A673 (cell line): ENCODE data around the gene RAB15. TPM values are rescaled to one million over a fixed set of nuclear protein-coding genes. Genes with fewer than 3 reads are reported as not detected.

Experiments used
- BruUV-seq: library from RNA; stranded (reverse); fragments of 400-500 nt; replicated peaks from 2 replicates; lab custom pipeline; 2021; lab: Mats Ljungman, UMichigan
- CTCF ChIA-PET: fragments of 300-600 bp; sonication (Branson Sonifier 250); formaldehyde crosslinking; loops from one replicate; lab custom pipeline; 2022; ENCODE audit warnings: antibody characterized with exemption; lab: Charles Lee
- POLR2A ChIA-PET: fragments of 300-600 bp; sonication (Branson Sonifier 250); formaldehyde crosslinking; loops from one replicate; lab custom pipeline; 2022; ENCODE audit warnings: antibody characterized with exemption; ENCODE audit not compliant: low non-redundant PET; lab: Charles Lee
- DNase-seq: peaks from one replicate; pipeline ENCODE4 v3.0.0-alpha.2; 2015; ENCODE audit warnings: low spot score
- H3K27ac ChIP-seq: fragments of 200-600 bp; sonication (generic); 2 replicates; pipeline ENCODE4 v1.5.1; 2016; ENCODE audit warnings: mixed run types, low read depth, mild to moderate bottlenecking, mixed read lengths, antibody characterized with exemption, low read length; ENCODE audit not compliant: poor library complexity, severe bottlenecking
- H3K27me3 ChIP-seq: fragments of 200-600 bp; sonication (generic); replicated peaks from 2 replicates; pipeline ENCODE4 v1.6.1; 2017; ENCODE audit warnings: mixed run types, low read depth, mild to moderate bottlenecking, mixed read lengths, antibody characterized with exemption, low read length; ENCODE audit not compliant: insufficient read depth, poor library complexity
- H3K36me3 ChIP-seq: fragments of 200-600 bp; sonication (generic); 2 replicates; pipeline ENCODE4 v1.6.1; 2016; ENCODE audit warnings: mixed run types, mild to moderate bottlenecking, mixed read lengths, antibody characterized with exemption, low read length; ENCODE audit not compliant: insufficient read depth, poor library complexity, severe bottlenecking
- H3K4me1 ChIP-seq: fragments of 200-600 bp; sonication (generic); 2 replicates; pipeline ENCODE4 v1.6.1; 2017; ENCODE audit warnings: mixed run types, mild to moderate bottlenecking, mixed read lengths, antibody characterized with exemption, low read length; ENCODE audit not compliant: insufficient read depth, poor library complexity, severe bottlenecking
- H3K4me3 ChIP-seq: fragments of 200-600 bp; sonication (generic); 2 replicates; pipeline ENCODE4 v1.5.1; 2016; ENCODE audit warnings: low read depth, mixed run types, mild to moderate bottlenecking, mixed read lengths, low read length; ENCODE audit not compliant: poor library complexity, severe bottlenecking
- H3K9me3 ChIP-seq: fragments of 200-600 bp; sonication (generic); 2 replicates; pipeline ENCODE4 v1.6.1; 2016; ENCODE audit warnings: mixed run types, low read depth, mild to moderate bottlenecking, mixed read lengths, antibody characterized with exemption, low read length; ENCODE audit not compliant: poor library complexity, severe bottlenecking
- CTCF ChIP-seq: fragments of 300-800, 200-600 bp; sonication (generic); conservative IDR thresholded peaks from 2 replicates; pipeline ENCODE4 v1.5.1; 2017; ENCODE audit warnings: low read depth, mild to moderate bottlenecking, antibody characterized with exemption, low read length, moderate library complexity, mixed read lengths
- EZH2 ChIP-seq: fragments of 200-600 bp; sonication (generic); IDR thresholded peaks from 2 replicates; pipeline ENCODE4 v1.6.1; 2017; ENCODE audit warnings: borderline replicate concordance, low read depth, mild to moderate bottlenecking, mixed read lengths, antibody characterized with exemption, low read length; ENCODE audit not compliant: poor library complexity, severe bottlenecking
- intact Hi-C: fragments of 100-400 bp; cut with micrococcal nuclease; formaldehyde crosslinking; loops from one replicate; pipeline ENCODE4 v1.10.0; 2022; ENCODE audit not compliant: unreplicated experiment
- total RNA-seq: library from RNA; stranded (reverse); gene quantifications from 2 replicates; pipeline ENCODE4 v1.2.3, GENCODE V29; 2021

RAB15 gene
- total RNA-seq, 1 experiment from 2014 or later, result 23.6 TPM

DNA sequence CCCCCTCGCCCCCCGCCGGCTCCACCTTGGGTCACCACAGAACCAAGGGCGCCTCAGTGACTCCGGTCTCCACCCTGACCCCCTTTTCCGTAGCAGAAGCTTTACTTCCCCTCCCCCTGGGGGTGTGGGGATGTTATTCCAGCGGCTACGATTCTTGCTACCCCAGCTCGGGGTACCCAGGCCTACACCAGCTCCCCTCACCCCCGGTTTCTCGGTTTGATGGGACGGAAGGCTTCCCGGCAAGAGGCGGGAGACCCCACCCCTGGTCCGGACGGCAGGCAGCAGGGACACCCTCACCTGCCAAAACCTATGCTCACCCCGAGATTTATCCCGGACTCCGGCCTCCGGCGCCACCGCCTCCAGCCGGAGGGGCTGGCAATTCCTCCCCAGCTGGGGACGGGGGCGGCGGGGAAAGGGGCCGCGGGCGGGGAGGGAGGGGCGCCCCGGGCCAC, 619 bp downstream of the RAB15 start:
- DNase-seq, result no peak
- no peak for TF ChIP-seq CTCF
- TF ChIP-seq EZH2, result no peak
- peaks cover 20% of the 10 kb centered on the region for H3K4me1 ChIP-seq
- CTCF ChIA-PET, result interaction anchor here (0.7 to 1.1 kb wide), 2 partner anchors 10 to 19 kb away, joined by 3 to 5 read pairs; no protein-coding TSS in a partner anchor
- POLR2A ChIA-PET, result no interaction called here
- no TSS peak for BruUV-seq
- H3K27me3 ChIP-seq, result no peaks in the 10 kb centered on the region
- intact Hi-C loops, result no loop called here
- H3K36me3 ChIP-seq, result no peaks in the 10 kb centered on the region
- no peaks in the 10 kb centered on the region for H3K9me3 ChIP-seq
- H3K27ac ChIP-seq, result no peak overlapping the region
- peak overlapping the region; percentile 70 for H3K4me3 ChIP-seq

- ChIA-PET POLR2A (no interaction called here), CTCF (interaction anchor here (0.7 to 1.1 kb wide), 2 partner anchors 11 to 20 kb away, joined by 3 to 5 read pairs; no protein-coding TSS in a partner anchor)
- peak overlapping the region; percentile 70 for H3K4me3 ChIP-seq
Observed at GRCh38 chr14:64970776-64971477, 1.2 kb downstream of the RAB15 start.

DNA sequence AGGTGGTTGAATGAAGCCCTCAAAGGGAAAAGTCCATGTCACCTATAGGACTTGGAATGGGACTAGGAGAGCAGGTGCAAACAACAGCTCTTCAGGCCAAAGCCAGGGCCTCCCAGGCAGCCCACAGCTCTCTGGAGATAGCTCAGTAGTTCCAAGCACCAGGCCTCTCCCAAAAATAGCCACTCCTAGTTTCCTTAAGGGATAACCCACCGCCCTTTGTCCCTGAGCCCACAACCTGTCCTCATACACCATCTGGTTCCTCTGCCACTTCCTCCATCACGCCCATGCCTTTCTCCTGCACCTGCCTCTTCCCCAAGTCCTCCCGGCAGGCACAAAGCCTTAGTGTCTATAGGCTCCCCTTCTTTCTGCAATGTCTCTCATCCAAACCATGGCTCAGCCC, 2.1 kb downstream of the RAB15 start:
- Histone ChIP-seq H3K9me3 (no peaks in the 10 kb centered on the region), H3K27me3 (no peaks in the 10 kb centered on the region), H3K4me3 (no peak overlapping the region), H3K27ac (no peak overlapping the region), H3K4me1 (peaks cover 20% of the 10 kb centered on the region), H3K36me3 (no peaks in the 10 kb centered on the region)
- POLR2A ChIA-PET, result no interaction called here
- CTCF ChIA-PET, result no interaction called here
- intact Hi-C loops, result no loop called here
- no peak for DNase-seq
- TF ChIP-seq CTCF (no peak), EZH2 (no peak)
- no TSS peak for BruUV-seq

More at GRCh38 chr14:64970776-64971477, 1.2 kb downstream of the RAB15 start:
- Histone ChIP-seq H3K4me1 (peaks cover 20% of the 10 kb centered on the region), H3K27me3 (no peaks in the 10 kb centered on the region), H3K36me3 (no peaks in the 10 kb centered on the region), H3K27ac (no peak overlapping the region), H3K9me3 (no peaks in the 10 kb centered on the region)
- BruUV-seq, result no TSS peak
- intact Hi-C loops, result no loop called here
- no peak for TF ChIP-seq CTCF
- no peak for DNase-seq
